Liver (tissue), 9 donors: Measurements from ENCODE around the gene ENAH. TPM values are rescaled to one million over a fixed set of nuclear protein-coding genes. Genes with fewer than 3 reads are reported as not detected.

Experiments used
- DNase-seq: peaks from one replicate; pipeline ENCODE4 v3.0.0-alpha.2; 2017; ENCODE audit warnings: low spot score
- H3K27ac ChIP-seq, 2 donors: one replicate each; pipeline ENCODE4 v1.7.0; 2013; ENCODE audit warnings: inconsistent platforms in 2 of 2, low read length in 2 of 2, control low read depth in 1 of 2, low read depth in 1 of 2, mild to moderate bottlenecking in 1 of 2
- H3K27me3 ChIP-seq, 4 donors: one replicate each; pipeline versions ENCODE4 v1.6.1 to v1.7.0; 2013; ENCODE audit warnings: low read length in 3 of 4, inconsistent platforms in 1 of 4, mild to moderate bottlenecking in 1 of 4, moderate library complexity in 1 of 4; ENCODE audit not compliant: control insufficient read depth in 4 of 4, insufficient read depth in 4 of 4
- H3K36me3 ChIP-seq, 4 donors: one replicate each; pipeline versions ENCODE4 v1.6.1 to v1.7.0; 2013; ENCODE audit warnings: low read length in 3 of 4, mild to moderate bottlenecking in 3 of 4, low read depth in 1 of 4, moderate library complexity in 1 of 4; ENCODE audit not compliant: control insufficient read depth in 4 of 4, insufficient read depth in 3 of 4
- H3K4me1 ChIP-seq, 4 donors: one replicate each; pipeline versions ENCODE4 v1.6.1 to v1.7.0; 2013; ENCODE audit warnings: low read length in 3 of 4, mild to moderate bottlenecking in 3 of 4, moderate library complexity in 1 of 4; ENCODE audit not compliant: control insufficient read depth in 4 of 4, insufficient read depth in 4 of 4
- H3K4me3 ChIP-seq, 3 donors: one replicate each; pipeline versions ENCODE4 v1.6.1 to v1.7.0; 2013; ENCODE audit warnings: low read length in 3 of 3, control low read depth in 1 of 3, low read depth in 1 of 3, mild to moderate bottlenecking in 1 of 3
- H3K9ac ChIP-seq, 2 donors: one replicate each; pipeline ENCODE4 v1.7.0; 2013; ENCODE audit warnings: low read length in 2 of 2, mild to moderate bottlenecking in 2 of 2, moderate library complexity in 2 of 2, control low read depth in 1 of 2, low read depth in 1 of 2
- H3K9me3 ChIP-seq, 4 donors: one replicate each; pipeline versions ENCODE4 v1.6.1 to v1.7.0; 2013; ENCODE audit warnings: low read length in 3 of 4; ENCODE audit not compliant: control insufficient read depth in 4 of 4
- EGR1 ChIP-seq, 2 donors: IDR thresholded peaks; 2 replicates each; pipeline ENCODE4 v1.6.1; 2016 to 2018; ENCODE audit warnings: antibody characterized with exemption in 2 of 2, low read depth in 2 of 2
- FOXA1 ChIP-seq: IDR thresholded peaks from 2 replicates; pipeline ENCODE4 v1.6.1; 2016; ENCODE audit warnings: antibody characterized with exemption
- FOXA2 ChIP-seq: IDR thresholded peaks from 2 replicates; pipeline ENCODE4 v1.6.1; 2016; ENCODE audit warnings: antibody characterized with exemption
- GABPA ChIP-seq, 2 donors: IDR thresholded peaks in 1 of 2; conservative IDR thresholded peaks in 1 of 2; 2 replicates each; pipeline ENCODE4 v1.6.1; 2016; ENCODE audit warnings: antibody characterized with exemption in 2 of 2, mild to moderate bottlenecking in 1 of 2, moderate library complexity in 1 of 2
- HNF4A ChIP-seq, 2 donors: conservative IDR thresholded peaks; 2 replicates each; pipeline ENCODE4 v1.6.1; 2016; ENCODE audit warnings: antibody characterized with exemption in 2 of 2, mild to moderate bottlenecking in 2 of 2
- HNF4G ChIP-seq: IDR thresholded peaks from 2 replicates; pipeline ENCODE4 v1.6.1; 2016; ENCODE audit warnings: antibody characterized with exemption
- JUND ChIP-seq, 2 donors: IDR thresholded peaks; 2 replicates each; pipeline ENCODE4 v1.6.1; 2016; ENCODE audit warnings: antibody characterized with exemption in 2 of 2
- NR2F2 ChIP-seq: IDR thresholded peaks from 2 replicates; pipeline ENCODE4 v1.6.1; 2016; ENCODE audit warnings: antibody characterized with exemption
- RAD21 ChIP-seq, 2 donors: IDR thresholded peaks; 2 replicates each; pipeline ENCODE4 v1.6.1; 2016; ENCODE audit warnings: antibody characterized with exemption in 2 of 2, mild to moderate bottlenecking in 2 of 2
- RXRA ChIP-seq, 2 donors: IDR thresholded peaks; 2 replicates each; pipeline ENCODE4 v1.6.1; 2017 to 2018; ENCODE audit warnings: antibody characterized with exemption in 2 of 2, mild to moderate bottlenecking in 1 of 2
- SP1 ChIP-seq: IDR thresholded peaks from 2 replicates; pipeline ENCODE4 v1.6.1; 2018; ENCODE audit warnings: antibody characterized with exemption, mild to moderate bottlenecking
- TAF1 ChIP-seq: conservative IDR thresholded peaks from 2 replicates; pipeline ENCODE4 v1.6.1; 2016; ENCODE audit warnings: antibody characterized with exemption, mild to moderate bottlenecking
- YY1 ChIP-seq: IDR thresholded peaks from 2 replicates; pipeline ENCODE4 v1.6.1; 2016; ENCODE audit warnings: antibody characterized with exemption, mild to moderate bottlenecking
- WGBS: extraction: QIAGEN DNeasy Blood & Tissue Kit; methylation state at CpG from one replicate; pipeline ENCODE4 v1.1.7; 2013; 5-methylcytosine and 5-hydroxymethylcytosine counted together
- polyA plus RNA-seq, 2 donors: library from polyadenylated mRNA; stranded (reverse) in 1 of 2; unstranded in 1 of 2; fragments of 200-250 nt in 1 of 2; fragments of >200 nt in 1 of 2; fragmentation: Nextera tagmentation in 1 of 2; extraction: Ambion mirVana in 1 of 2; gene quantifications; one replicate each; pipeline versions ENCODE4 v1.2.1 to v1.2.3, GENCODE V29; 2013 to 2015
- total RNA-seq, 2 donors: library from RNA; depleted of rRNA; stranded (reverse); fragments of >200 nt; gene quantifications; one replicate each; pipeline ENCODE4 v1.2.3, GENCODE V29; 2014
- TF ChIP-seq, protein P1 (sequence below): IDR thresholded peaks from 2 replicates; pipeline ENCODE4 v1.6.1; 2016; ENCODE audit warnings: antibody characterized with exemption
- TF ChIP-seq, protein P2 (sequence below): IDR thresholded peaks from 2 replicates; pipeline ENCODE4 v1.6.1; 2016; ENCODE audit warnings: antibody characterized with exemption, mild to moderate bottlenecking
- TF ChIP-seq, protein P3 (sequence below): IDR thresholded peaks from 2 replicates; pipeline ENCODE4 v1.6.1; 2016; ENCODE audit warnings: antibody characterized with exemption
- TF ChIP-seq, protein P4 (sequence below): IDR thresholded peaks from 2 replicates; pipeline ENCODE4 v1.6.1; 2016; ENCODE audit warnings: antibody characterized with exemption
- TF ChIP-seq, protein P5 (sequence below): fragments of 150-350 bp; IDR thresholded peaks from 2 replicates; pipeline ENCODE4 v1.5.1; 2017; ENCODE audit warnings: improper control_type of control experiment, low read depth, low read length; ENCODE audit not compliant: missing input control
- donor health status: healthy.
- donor health status: healthy.
- donor health status: healthy.
- donor health status: healthy.
- donor health status: healthy.

The ENAH gene
- total and polyA plus RNA-seq, 4 donors, result 2.8 to 8.4 (median 4.5) TPM

DNA sequence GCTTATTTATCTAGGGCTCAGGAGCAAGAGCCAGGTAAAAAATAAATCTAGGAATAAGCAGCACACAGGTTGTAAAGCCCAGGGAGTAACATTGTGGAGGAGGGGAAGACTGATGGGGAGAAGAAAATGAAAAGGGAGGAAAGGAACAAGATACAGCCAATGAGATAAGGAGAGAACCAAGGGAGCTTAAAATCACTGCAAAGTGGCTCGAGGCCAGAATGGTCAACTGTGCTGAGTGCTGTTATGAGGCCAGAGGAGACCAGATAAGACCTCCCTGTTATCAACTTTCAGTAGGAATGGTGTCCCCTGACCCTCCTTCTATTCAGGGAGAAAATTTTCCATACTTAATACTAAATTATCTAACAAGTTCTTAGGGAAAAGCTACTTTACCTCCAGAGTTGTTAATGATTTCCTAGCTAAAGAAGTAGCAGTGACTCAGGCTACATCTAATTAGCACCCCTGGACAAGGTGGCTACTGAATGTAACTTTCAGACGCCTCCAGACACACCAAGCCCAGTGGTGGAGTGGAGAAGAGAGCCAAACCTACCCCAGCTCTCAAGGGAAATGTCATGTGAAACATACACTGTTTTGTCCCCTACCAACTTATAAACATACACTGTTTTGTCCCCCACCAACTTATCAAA, 25.5 kb downstream of the ENAH start:
- peaks cover 0 to 4% (median 0%) of the 10 kb centered on the region in 4 donors for H3K4me1 ChIP-seq
- DNase-seq, result no peak

More for the DNA sequence above, 25.5 kb downstream of the ENAH start:
- H3K9ac ChIP-seq, result no peak overlapping the region
- 78% methylated on average over 2 of the region's 2 CpGs for WGBS
- TF ChIP-seq YY1, result no peak
- TF ChIP-seq GABPA (IDR thresholded peaks at IDR 0.05 in 1 of 2, conservative IDR thresholded peaks at IDR 0.05 in 1 of 2), result no peak
- TF ChIP-seq, protein P1, sequence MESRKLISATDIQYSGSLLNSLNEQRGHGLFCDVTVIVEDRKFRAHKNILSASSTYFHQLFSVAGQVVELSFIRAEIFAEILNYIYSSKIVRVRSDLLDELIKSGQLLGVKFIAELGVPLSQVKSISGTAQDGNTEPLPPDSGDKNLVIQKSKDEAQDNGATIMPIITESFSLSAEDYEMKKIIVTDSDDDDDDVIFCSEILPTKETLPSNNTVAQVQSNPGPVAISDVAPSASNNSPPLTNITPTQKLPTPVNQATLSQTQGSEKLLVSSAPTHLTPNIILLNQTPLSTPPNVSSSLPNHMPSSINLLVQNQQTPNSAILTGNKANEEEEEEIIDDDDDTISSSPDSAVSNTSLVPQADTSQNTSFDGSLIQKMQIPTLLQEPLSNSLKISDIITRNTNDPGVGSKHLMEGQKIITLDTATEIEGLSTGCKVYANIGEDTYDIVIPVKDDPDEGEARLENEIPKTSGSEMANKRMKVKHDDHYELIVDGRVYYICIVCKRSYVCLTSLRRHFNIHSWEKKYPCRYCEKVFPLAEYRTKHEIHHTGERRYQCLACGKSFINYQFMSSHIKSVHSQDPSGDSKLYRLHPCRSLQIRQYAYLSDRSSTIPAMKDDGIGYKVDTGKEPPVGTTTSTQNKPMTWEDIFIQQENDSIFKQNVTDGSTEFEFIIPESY, result no peak
- TF ChIP-seq, protein P2, sequence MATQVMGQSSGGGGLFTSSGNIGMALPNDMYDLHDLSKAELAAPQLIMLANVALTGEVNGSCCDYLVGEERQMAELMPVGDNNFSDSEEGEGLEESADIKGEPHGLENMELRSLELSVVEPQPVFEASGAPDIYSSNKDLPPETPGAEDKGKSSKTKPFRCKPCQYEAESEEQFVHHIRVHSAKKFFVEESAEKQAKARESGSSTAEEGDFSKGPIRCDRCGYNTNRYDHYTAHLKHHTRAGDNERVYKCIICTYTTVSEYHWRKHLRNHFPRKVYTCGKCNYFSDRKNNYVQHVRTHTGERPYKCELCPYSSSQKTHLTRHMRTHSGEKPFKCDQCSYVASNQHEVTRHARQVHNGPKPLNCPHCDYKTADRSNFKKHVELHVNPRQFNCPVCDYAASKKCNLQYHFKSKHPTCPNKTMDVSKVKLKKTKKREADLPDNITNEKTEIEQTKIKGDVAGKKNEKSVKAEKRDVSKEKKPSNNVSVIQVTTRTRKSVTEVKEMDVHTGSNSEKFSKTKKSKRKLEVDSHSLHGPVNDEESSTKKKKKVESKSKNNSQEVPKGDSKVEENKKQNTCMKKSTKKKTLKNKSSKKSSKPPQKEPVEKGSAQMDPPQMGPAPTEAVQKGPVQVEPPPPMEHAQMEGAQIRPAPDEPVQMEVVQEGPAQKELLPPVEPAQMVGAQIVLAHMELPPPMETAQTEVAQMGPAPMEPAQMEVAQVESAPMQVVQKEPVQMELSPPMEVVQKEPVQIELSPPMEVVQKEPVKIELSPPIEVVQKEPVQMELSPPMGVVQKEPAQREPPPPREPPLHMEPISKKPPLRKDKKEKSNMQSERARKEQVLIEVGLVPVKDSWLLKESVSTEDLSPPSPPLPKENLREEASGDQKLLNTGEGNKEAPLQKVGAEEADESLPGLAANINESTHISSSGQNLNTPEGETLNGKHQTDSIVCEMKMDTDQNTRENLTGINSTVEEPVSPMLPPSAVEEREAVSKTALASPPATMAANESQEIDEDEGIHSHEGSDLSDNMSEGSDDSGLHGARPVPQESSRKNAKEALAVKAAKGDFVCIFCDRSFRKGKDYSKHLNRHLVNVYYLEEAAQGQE, result no peak
- TF ChIP-seq FOXA1, result no peak
- no peak for TF ChIP-seq HNF4A (conservative IDR thresholded peaks at IDR 0.05)
- no peak for TF ChIP-seq EGR1 (IDR thresholded peaks at IDR 0.05; ENCODE audit: low read depth in 2 of 2)
- TF ChIP-seq NR2F2, result no peak
- TF ChIP-seq, protein P3, sequence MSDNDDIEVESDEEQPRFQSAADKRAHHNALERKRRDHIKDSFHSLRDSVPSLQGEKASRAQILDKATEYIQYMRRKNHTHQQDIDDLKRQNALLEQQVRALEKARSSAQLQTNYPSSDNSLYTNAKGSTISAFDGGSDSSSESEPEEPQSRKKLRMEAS, result no peak
- no peak for TF ChIP-seq HNF4G
- no peak for TF ChIP-seq TAF1
- TF ChIP-seq SP1, result no peak
- no peak for TF ChIP-seq JUND (IDR thresholded peaks at IDR 0.05)
- no peak for TF ChIP-seq FOXA2
- TF ChIP-seq RXRA (IDR thresholded peaks at IDR 0.05), result no peak
- no peak for TF ChIP-seq RAD21 (IDR thresholded peaks at IDR 0.05)
- TF ChIP-seq, protein P4, sequence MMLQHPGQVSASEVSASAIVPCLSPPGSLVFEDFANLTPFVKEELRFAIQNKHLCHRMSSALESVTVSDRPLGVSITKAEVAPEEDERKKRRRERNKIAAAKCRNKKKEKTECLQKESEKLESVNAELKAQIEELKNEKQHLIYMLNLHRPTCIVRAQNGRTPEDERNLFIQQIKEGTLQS, result no peak
- TF ChIP-seq, protein P5, sequence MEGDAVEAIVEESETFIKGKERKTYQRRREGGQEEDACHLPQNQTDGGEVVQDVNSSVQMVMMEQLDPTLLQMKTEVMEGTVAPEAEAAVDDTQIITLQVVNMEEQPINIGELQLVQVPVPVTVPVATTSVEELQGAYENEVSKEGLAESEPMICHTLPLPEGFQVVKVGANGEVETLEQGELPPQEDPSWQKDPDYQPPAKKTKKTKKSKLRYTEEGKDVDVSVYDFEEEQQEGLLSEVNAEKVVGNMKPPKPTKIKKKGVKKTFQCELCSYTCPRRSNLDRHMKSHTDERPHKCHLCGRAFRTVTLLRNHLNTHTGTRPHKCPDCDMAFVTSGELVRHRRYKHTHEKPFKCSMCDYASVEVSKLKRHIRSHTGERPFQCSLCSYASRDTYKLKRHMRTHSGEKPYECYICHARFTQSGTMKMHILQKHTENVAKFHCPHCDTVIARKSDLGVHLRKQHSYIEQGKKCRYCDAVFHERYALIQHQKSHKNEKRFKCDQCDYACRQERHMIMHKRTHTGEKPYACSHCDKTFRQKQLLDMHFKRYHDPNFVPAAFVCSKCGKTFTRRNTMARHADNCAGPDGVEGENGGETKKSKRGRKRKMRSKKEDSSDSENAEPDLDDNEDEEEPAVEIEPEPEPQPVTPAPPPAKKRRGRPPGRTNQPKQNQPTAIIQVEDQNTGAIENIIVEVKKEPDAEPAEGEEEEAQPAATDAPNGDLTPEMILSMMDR, result no peak
- H3K4me3 ChIP-seq, result no peak overlapping the region
- H3K36me3 ChIP-seq, result no peaks in the 10 kb centered on the region
- no peaks in the 10 kb centered on the region for H3K9me3 ChIP-seq
- no peaks in the 10 kb centered on the region for H3K27me3 ChIP-seq
- H3K27ac ChIP-seq, result no peak overlapping the region
